ENCODE measurements around the gene MMP24OS.

The MMP24OS gene

GRCh38 chr20:35269055-35269781 is 8.7 kb downstream of the MMP24OS start:
- TF ChIP-seq TAF1 (IDR thresholded peaks at IDR 0.05; ENCODE audit: borderline replicate concordance, insufficient read depth, low read length) (no peak), POLR2AphosphoS5 (IDR thresholded peaks at IDR 0.05; ENCODE audit: low read depth, low read length) (no peak), REST (IDR thresholded peaks at IDR 0.05; ENCODE audit: insufficient read depth in 1 of 2, low read depth in 2 of 2, low read length in 2 of 2) (0 out of 4 replicates have a peak, but pooled peaks of 1 of the 2 experiments have one; percentile 11)

- TF ChIP-seq POLR2AphosphoS5 (IDR thresholded peaks at IDR 0.05; ENCODE audit: low read depth, low read length) (no peak), TAF1 (IDR thresholded peaks at IDR 0.05; ENCODE audit: borderline replicate concordance, insufficient read depth, low read length) (no peak), FOXP2 (optimal IDR thresholded peaks at IDR 0.05; ENCODE audit: borderline replicate concordance, extremely low read depth, extremely low read length, insufficient read depth) (no peak), SIN3A (IDR thresholded peaks at IDR 0.05; ENCODE audit: borderline replicate concordance, insufficient read depth, low read length) (no peak), REST (IDR thresholded peaks at IDR 0.05; ENCODE audit: insufficient read depth in 1 of 2, low read depth in 2 of 2, low read length in 2 of 2) (no peak)
Observed at GRCh38 chr20:35267092-35267491, 10.8 kb downstream of the MMP24OS start.

- TF ChIP-seq SIN3A (IDR thresholded peaks at IDR 0.05; ENCODE audit: borderline replicate concordance, insufficient read depth, low read length) (no peak), TAF1 (IDR thresholded peaks at IDR 0.05; ENCODE audit: borderline replicate concordance, insufficient read depth, low read length) (no peak), REST (IDR thresholded peaks at IDR 0.05; ENCODE audit: insufficient read depth in 1 of 2, low read depth in 2 of 2, low read length in 2 of 2) (no peak), FOXP2 (optimal IDR thresholded peaks at IDR 0.05; ENCODE audit: borderline replicate concordance, extremely low read depth, extremely low read length, insufficient read depth) (no peak), POLR2AphosphoS5 (IDR thresholded peaks at IDR 0.05; ENCODE audit: low read depth, low read length) (no peak)
Observed at GRCh38 chr20:35264755-35265154, 13.2 kb downstream of the MMP24OS start.

- no peak for TF ChIP-seq REST (IDR thresholded peaks at IDR 0.05; ENCODE audit: insufficient read depth in 1 of 2, low read depth in 2 of 2, low read length in 2 of 2)
- no peak for TF ChIP-seq POLR2AphosphoS5 (IDR thresholded peaks at IDR 0.05; ENCODE audit: low read depth, low read length)
- no peak for TF ChIP-seq SIN3A (IDR thresholded peaks at IDR 0.05; ENCODE audit: borderline replicate concordance, insufficient read depth, low read length)
- TF ChIP-seq TAF1 (IDR thresholded peaks at IDR 0.05; ENCODE audit: borderline replicate concordance, insufficient read depth, low read length): no peak
- TF ChIP-seq FOXP2 (optimal IDR thresholded peaks at IDR 0.05; ENCODE audit: borderline replicate concordance, extremely low read depth, extremely low read length, insufficient read depth): no peak
Observed at GRCh38 chr20:35263532-35264341, 14.2 kb downstream of the MMP24OS start.

Measured in PFSK-1 (cell line).